ENCODE results near the gene G6PD.

Gene G6PD

GRCh38 chrX:154486052-154486395, 60.6 kb downstream of the G6PD start:
- no peak for FAIRE-seq

GRCh38 chrX:154485150-154486051, 61.2 kb downstream of the G6PD start:
- no peak for FAIRE-seq

DNA sequence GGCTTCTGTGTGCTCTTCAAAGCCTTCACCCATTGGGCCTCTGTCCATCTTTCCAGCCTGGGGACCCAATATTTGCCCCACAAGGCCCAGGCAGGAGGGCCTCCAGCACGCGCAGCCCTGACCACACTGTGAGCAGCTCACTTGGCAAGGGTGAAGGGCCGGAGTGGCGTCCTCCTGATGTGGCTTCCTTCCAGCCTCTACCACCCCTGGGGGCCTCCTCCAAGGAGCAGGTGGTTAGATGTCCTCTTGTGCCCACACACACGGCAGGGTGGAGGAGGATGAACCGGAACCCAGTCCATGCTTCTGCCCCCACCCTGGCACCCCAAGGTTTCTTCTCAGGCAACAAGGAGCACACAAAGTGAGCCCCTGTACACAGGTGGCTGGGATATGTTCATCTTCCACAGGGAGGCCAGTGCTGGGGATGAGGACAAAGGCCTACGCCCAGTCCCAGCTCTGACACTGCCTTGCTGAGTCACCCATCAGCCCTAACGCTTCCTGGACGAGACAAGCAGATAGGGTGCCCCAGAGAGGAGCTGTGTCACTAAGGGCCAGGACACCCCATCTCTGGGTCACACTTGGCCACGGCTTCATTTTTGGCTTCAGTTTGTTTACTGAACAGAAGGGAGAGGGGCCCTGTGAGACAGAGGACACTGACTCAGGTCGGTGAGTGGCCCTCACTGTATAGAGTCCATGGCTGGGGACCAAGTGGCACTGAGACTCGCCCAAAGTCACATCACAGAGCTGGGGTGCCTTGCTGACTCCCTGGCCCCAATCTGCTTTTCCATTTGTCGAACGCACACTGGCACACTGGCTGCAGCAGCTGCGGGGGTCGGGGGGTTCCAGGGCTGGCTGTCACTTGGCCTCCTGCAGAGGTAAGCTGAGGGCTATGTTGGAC, 62.1 kb downstream of the G6PD start:
- FAIRE-seq: no peak

DNA sequence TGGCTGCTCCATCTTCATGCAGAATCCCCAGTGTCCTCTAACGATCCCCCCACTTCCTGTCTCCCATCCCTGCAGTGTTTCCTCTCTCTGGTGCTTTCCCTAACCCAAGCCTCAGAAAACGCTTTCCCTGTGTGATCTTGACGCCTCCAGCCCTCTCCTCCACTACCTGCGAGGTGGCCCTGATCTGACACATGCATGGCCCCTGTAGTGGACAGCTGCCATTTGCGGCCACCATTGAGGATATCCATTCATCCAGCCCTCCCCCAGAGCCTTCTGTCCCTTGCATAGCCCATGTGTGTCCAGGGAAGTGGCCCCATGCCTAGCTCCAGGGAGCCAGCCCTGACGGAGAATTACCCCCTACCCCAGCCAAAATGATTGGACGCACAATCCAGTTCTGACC, 63.3 kb downstream of the G6PD start:
- no peak for FAIRE-seq

- FAIRE-seq: no peak
Observed at GRCh38 chrX:154482786-154483185, 63.9 kb downstream of the G6PD start.

- no peak for FAIRE-seq
Observed at GRCh38 chrX:154481911-154482601, 64.6 kb downstream of the G6PD start.
